ENCODE measurements around the gene C14orf132.

C14orf132 gene

GRCh38 chr14:96103075-96103474 lies 63.9 kb downstream of the C14orf132 start:
- TF ChIP-seq POLR2AphosphoS5 (IDR thresholded peaks at IDR 0.05; ENCODE audit: low read depth, low read length): no peak
- TF ChIP-seq FOXP2 (optimal IDR thresholded peaks at IDR 0.05; ENCODE audit: borderline replicate concordance, extremely low read depth, extremely low read length, insufficient read depth): no peak
- TF ChIP-seq, protein P1, sequence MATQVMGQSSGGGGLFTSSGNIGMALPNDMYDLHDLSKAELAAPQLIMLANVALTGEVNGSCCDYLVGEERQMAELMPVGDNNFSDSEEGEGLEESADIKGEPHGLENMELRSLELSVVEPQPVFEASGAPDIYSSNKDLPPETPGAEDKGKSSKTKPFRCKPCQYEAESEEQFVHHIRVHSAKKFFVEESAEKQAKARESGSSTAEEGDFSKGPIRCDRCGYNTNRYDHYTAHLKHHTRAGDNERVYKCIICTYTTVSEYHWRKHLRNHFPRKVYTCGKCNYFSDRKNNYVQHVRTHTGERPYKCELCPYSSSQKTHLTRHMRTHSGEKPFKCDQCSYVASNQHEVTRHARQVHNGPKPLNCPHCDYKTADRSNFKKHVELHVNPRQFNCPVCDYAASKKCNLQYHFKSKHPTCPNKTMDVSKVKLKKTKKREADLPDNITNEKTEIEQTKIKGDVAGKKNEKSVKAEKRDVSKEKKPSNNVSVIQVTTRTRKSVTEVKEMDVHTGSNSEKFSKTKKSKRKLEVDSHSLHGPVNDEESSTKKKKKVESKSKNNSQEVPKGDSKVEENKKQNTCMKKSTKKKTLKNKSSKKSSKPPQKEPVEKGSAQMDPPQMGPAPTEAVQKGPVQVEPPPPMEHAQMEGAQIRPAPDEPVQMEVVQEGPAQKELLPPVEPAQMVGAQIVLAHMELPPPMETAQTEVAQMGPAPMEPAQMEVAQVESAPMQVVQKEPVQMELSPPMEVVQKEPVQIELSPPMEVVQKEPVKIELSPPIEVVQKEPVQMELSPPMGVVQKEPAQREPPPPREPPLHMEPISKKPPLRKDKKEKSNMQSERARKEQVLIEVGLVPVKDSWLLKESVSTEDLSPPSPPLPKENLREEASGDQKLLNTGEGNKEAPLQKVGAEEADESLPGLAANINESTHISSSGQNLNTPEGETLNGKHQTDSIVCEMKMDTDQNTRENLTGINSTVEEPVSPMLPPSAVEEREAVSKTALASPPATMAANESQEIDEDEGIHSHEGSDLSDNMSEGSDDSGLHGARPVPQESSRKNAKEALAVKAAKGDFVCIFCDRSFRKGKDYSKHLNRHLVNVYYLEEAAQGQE (IDR thresholded peaks at IDR 0.05; ENCODE audit: insufficient read depth in 1 of 2, low read depth in 2 of 2, low read length in 2 of 2): no peak
- no peak for TF ChIP-seq TAF1 (IDR thresholded peaks at IDR 0.05; ENCODE audit: borderline replicate concordance, insufficient read depth, low read length)
- no peak for TF ChIP-seq SIN3A (IDR thresholded peaks at IDR 0.05; ENCODE audit: borderline replicate concordance, insufficient read depth, low read length)

DNA sequence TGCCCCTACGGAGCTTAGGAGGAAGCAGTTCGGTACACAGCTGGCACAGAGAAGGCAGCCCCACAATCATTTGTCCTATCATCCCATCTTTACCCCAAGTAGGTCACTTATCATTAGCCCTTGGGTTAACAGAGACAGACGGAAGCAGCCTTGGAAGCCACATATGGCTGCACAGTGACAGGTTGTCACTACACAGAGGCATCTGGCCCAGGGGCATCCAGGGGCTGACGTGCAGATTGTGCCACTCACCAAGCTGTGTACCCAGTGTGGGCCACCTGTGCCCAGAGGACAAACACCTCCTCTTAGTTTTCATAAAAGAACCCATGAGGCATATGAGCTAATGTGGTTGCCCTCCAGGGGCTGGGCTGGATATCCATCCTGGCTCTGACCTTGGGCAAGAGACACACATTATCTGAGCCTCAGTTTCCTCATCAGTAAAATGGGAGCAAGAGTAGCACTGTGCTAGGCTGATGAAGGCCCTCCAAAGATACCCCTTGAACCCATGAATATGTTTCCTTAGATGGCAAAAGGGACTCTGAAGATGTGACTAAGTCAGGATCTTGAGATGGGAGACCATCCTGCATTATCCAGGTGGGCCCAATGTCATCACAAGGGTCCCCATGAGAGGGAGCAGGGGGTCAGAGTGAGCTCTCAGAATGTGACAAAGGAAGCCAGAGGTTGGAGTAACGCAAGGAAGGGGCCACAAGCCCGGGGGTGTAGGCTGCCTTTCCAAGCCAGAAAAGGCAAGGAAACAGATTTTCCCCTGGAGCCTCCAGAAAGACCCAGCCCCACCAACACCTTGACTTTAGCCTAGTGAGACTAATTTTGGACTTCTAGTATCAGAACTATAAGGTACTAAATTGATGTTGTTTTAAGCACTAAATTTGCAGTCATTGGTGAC lies 64.6 kb downstream of the C14orf132 start:
- no peak for TF ChIP-seq TAF1 (IDR thresholded peaks at IDR 0.05; ENCODE audit: borderline replicate concordance, insufficient read depth, low read length)
- no peak for TF ChIP-seq FOXP2 (optimal IDR thresholded peaks at IDR 0.05; ENCODE audit: borderline replicate concordance, extremely low read depth, extremely low read length, insufficient read depth)
- TF ChIP-seq, protein P1 (IDR thresholded peaks at IDR 0.05; ENCODE audit: insufficient read depth in 1 of 2, low read depth in 2 of 2, low read length in 2 of 2): no peak
- no peak for TF ChIP-seq POLR2AphosphoS5 (IDR thresholded peaks at IDR 0.05; ENCODE audit: low read depth, low read length)
- no peak for TF ChIP-seq SIN3A (IDR thresholded peaks at IDR 0.05; ENCODE audit: borderline replicate concordance, insufficient read depth, low read length)

DNA sequence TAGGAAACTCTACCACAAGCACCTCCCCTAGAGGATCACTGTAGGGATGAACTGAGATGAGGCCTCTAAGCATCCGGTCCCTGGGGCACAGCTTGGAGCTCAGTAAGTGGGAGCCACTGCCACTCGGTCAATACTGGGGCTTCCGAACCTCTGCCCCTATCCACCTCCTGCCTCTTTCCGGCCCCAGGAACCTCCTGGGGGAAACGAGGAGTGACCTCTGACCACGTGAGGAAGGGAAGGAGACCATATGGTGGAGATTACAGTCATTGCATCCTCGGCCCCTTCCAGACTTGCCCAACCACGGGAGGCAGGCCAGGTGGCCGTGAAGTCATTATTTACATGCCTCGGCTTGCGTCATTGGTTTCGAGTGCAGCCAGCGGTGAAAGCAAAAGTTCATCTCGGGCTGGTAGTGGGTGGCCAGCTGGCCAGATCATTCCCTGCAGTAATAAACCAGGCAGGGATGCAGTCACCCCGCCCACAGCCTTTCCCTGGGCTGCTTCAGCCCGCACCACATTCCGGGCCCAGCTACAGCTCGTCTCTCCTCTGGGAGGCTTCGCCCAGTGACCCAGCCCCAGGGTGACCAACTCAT lies 65.4 kb downstream of the C14orf132 start:
- TF ChIP-seq, protein P1 (IDR thresholded peaks at IDR 0.05; ENCODE audit: insufficient read depth in 1 of 2, low read depth in 2 of 2, low read length in 2 of 2): no peak
- TF ChIP-seq SIN3A (IDR thresholded peaks at IDR 0.05; ENCODE audit: borderline replicate concordance, insufficient read depth, low read length): no peak
- TF ChIP-seq TAF1 (IDR thresholded peaks at IDR 0.05; ENCODE audit: borderline replicate concordance, insufficient read depth, low read length): no peak
- TF ChIP-seq FOXP2 (optimal IDR thresholded peaks at IDR 0.05; ENCODE audit: borderline replicate concordance, extremely low read depth, extremely low read length, insufficient read depth): peak; percentile 54
- TF ChIP-seq POLR2AphosphoS5 (IDR thresholded peaks at IDR 0.05; ENCODE audit: low read depth, low read length): no peak

DNA sequence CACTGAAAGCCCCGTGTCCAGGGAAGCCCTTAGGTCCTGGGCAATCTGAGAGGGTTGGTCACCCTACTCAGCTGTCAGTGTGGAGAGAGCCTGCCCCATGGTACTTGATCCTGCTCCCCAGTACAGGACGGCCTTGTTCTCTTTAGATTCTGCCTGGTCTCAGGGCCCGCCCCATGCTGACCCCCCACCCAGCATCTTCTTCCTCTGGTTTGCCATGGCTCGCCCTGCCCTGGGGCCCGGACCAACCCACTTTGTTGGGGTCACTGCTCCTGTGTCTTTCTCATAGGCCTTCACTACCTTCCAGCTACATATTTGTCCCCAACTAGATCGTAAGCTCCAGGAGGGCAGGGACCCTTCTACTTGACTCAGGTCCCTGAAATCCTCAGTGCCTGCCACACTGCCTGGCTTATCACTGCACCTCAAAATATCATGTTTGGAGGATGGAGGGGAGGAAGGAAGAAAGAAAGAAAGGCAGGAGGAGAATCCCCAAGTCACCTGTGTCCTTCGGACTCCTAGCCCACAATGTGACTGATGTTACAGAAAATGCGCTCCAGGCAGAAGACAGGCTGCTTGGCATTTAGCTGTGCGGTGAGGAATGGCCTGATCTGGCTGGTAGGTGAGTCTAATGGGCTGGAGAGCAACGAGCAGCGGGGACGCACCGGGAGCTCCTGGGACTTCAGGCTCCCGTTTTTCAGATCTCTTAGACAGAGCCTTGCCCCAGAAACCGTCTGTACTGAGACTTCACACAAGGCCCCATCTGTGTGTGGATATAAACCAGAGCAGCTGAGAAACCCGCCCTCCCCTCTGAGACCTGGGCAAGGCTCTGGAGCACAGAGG lies 66.1 kb downstream of the C14orf132 start:
- TF ChIP-seq FOXP2 (optimal IDR thresholded peaks at IDR 0.05; ENCODE audit: borderline replicate concordance, extremely low read depth, extremely low read length, insufficient read depth): no peak
- no peak for TF ChIP-seq POLR2AphosphoS5 (IDR thresholded peaks at IDR 0.05; ENCODE audit: low read depth, low read length)
- TF ChIP-seq SIN3A (IDR thresholded peaks at IDR 0.05; ENCODE audit: borderline replicate concordance, insufficient read depth, low read length): no peak
- no peak for TF ChIP-seq TAF1 (IDR thresholded peaks at IDR 0.05; ENCODE audit: borderline replicate concordance, insufficient read depth, low read length)
- TF ChIP-seq, protein P1 (IDR thresholded peaks at IDR 0.05; ENCODE audit: insufficient read depth in 1 of 2, low read depth in 2 of 2, low read length in 2 of 2): no peak
